ENCODE measurements around the gene RETREG1.

The RETREG1 gene

GRCh38 chr5:16588434-16589214 lies 28.2 kb downstream of the RETREG1 start:
- no peak overlapping the region for H3K4me3 ChIP-seq (ENCODE audit: control insufficient read depth, low read depth, low read length)
- TF ChIP-seq, protein P1, sequence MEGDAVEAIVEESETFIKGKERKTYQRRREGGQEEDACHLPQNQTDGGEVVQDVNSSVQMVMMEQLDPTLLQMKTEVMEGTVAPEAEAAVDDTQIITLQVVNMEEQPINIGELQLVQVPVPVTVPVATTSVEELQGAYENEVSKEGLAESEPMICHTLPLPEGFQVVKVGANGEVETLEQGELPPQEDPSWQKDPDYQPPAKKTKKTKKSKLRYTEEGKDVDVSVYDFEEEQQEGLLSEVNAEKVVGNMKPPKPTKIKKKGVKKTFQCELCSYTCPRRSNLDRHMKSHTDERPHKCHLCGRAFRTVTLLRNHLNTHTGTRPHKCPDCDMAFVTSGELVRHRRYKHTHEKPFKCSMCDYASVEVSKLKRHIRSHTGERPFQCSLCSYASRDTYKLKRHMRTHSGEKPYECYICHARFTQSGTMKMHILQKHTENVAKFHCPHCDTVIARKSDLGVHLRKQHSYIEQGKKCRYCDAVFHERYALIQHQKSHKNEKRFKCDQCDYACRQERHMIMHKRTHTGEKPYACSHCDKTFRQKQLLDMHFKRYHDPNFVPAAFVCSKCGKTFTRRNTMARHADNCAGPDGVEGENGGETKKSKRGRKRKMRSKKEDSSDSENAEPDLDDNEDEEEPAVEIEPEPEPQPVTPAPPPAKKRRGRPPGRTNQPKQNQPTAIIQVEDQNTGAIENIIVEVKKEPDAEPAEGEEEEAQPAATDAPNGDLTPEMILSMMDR (IDR thresholded peaks at IDR 0.05; ENCODE audit: control insufficient read depth, insufficient read depth, low read depth, low read length, missing control alignments) = no peak
- no peak for DNase-seq (ENCODE audit: low read depth)

DNA sequence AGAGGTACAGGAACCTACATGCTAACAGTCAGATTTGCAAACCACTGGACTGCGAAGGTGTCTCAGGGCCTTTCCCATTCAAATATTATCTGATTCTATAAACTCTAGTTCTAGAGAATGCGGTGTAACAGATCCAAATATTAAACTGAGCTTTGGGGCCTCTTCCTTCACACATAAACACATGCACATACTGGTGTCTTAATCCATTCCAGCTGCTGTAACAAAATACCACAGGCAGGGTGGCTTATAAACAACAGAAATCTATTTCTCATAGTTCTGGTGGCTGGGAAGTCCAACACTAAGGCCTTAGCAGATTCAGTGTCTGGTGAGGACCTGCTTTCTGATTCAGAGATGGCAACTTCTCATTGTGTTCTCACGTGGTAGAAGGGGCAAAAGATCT lies 30.2 kb downstream of the RETREG1 start:
- TF ChIP-seq, protein P1 (IDR thresholded peaks at IDR 0.05; ENCODE audit: control insufficient read depth, insufficient read depth, low read depth, low read length, missing control alignments) = no peak
- no peak for DNase-seq (ENCODE audit: low read depth)
- no peak overlapping the region for H3K4me3 ChIP-seq (ENCODE audit: control insufficient read depth, low read depth, low read length)

DNA sequence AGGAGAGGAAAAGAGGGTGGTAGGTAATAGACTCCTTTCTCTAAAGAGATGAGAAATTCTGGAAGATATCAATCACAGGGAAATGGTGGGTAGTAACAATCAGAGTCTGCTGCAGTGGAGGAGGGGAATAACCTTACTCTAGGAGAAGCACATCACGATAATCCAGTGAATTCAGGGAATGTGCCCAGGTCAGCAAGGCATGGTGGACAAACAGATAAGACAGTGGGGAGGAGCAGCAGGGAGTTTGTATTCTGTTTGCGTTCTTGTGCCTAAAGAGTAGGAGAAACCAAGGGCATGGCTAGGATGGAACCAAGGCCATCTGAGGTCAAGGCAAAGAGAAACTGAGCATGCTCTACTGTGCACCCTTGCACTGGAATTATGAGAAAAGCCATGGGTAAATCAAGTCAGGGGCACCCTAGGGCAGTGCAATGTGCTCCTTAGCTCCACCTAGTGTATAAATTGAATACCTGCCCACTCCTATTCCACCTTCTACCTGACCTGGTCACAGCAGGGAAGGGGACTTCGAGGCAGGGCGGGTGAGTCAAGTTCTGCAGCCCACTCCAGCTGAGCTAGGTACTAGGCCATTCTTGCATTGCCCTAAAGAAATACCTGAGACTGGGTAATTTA lies 31.6 kb downstream of the RETREG1 start:
- TF ChIP-seq, protein P1 (IDR thresholded peaks at IDR 0.05; ENCODE audit: control insufficient read depth, insufficient read depth, low read depth, low read length, missing control alignments) = no peak
- no peak overlapping the region for H3K4me3 ChIP-seq (ENCODE audit: control insufficient read depth, low read depth, low read length)
- DNase-seq (ENCODE audit: low read depth) = no peak

- DNase-seq (ENCODE audit: low read depth) = no peak
- no peak overlapping the region for H3K4me3 ChIP-seq (ENCODE audit: control insufficient read depth, low read depth, low read length)
- TF ChIP-seq, protein P1 (IDR thresholded peaks at IDR 0.05; ENCODE audit: control insufficient read depth, insufficient read depth, low read depth, low read length, missing control alignments) = no peak
Observed at GRCh38 chr5:16582081-16582480, 34.7 kb downstream of the RETREG1 start.

GRCh38 chr5:16580382-16580781 lies 36.4 kb downstream of the RETREG1 start:
- H3K4me3 ChIP-seq (ENCODE audit: control insufficient read depth, low read depth, low read length) = no peak overlapping the region
- no peak for DNase-seq (ENCODE audit: low read depth)
- TF ChIP-seq, protein P1 (IDR thresholded peaks at IDR 0.05; ENCODE audit: control insufficient read depth, insufficient read depth, low read depth, low read length, missing control alignments) = no peak

DNA sequence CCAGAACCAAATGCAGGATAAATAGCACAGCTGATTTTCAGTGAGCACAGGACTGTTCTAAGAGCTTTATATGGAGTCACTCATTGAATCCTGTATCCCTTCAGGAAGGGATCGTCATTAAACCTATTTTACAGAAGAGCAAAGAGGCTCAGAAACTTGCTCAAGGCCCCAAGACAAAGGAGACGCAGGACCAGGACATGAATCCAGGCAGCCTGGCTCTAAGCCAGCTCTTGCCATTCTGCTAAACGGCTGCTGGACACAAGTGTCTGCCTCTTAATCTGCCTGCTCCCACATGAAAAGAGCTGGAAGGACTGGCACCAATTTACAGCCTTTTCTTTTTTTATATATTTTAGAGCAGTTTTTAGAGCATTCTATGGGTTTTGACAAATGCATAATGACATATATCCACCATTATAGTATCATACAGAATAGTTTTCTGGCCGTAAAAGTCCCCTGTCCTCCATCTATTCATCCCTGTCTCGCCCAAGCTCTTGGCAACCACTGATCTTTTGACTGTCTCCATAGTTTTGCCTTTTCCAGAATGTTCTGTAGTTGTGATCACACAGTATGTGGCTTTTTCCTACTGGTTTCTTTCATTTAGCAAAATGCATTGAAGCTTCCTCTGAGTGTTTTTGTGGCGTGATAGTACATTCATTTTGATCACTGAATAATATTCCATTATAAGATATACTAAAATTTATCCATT lies 37.5 kb downstream of the RETREG1 start:
- TF ChIP-seq, protein P1 (IDR thresholded peaks at IDR 0.05; ENCODE audit: control insufficient read depth, insufficient read depth, low read depth, low read length, missing control alignments) = no peak
- H3K4me3 ChIP-seq (ENCODE audit: control insufficient read depth, low read depth, low read length) = no peak overlapping the region
- DNase-seq (ENCODE audit: low read depth) = no peak
